K562 (cell line): ENCODE results near the gene TFEB. TPM values are rescaled to one million over a fixed set of nuclear protein-coding genes. Genes with fewer than 3 reads are reported as not detected.

Experiments used
- ATAC-seq: fragments of 200-7000 bp; cut with Tn5 transposase; 3 replicates; pipeline ENCODE4 v1.9.1; 2020; ENCODE audit warnings: moderate library complexity
- BruUV-seq: library from RNA; stranded (reverse); fragments of 400-500 nt; replicated peaks from 2 replicates; lab custom pipeline; 2021; lab: Mats Ljungman, UMichigan
- CTCF ChIA-PET: fragments of 300-600 bp; formaldehyde crosslinking; extraction: SDS; loops from one replicate; lab custom pipeline; 2021; ENCODE audit warnings: low intra/inter-chr PET ratio; lab: Yijun Ruan, JAX
- POLR2A ChIA-PET: fragments of 300-600, 350-650 bp; sonication (Branson Sonifier 250); formaldehyde crosslinking; extraction: SDS; loops from one replicate; lab custom pipeline; 2021; ENCODE audit warnings: antibody characterized with exemption, inconsistent platforms; lab: Yijun Ruan, JAX
- DNase-seq, 4 experiments: peaks; one replicate each; pipeline versions ENCODE4 v3.0.0 to v3.0.0-alpha.2; 2011 to 2018; ENCODE audit warnings: low spot score in 3 of 4, mixed read lengths in 3 of 4; ENCODE audit errors: extremely low read depth in 1 of 4
- FAIRE-seq: peaks from 2 replicates; lab custom pipeline; 2011; peaks lifted over from hg19 to GRCh38; lab: Jason Lieb, UNC
- H2AFZ ChIP-seq: 2 replicates; pipeline ENCODE4 v1.6.0; 2011; ENCODE audit warnings: low read depth, low read length, control low read depth, inconsistent platforms
- H3K27ac ChIP-seq: fragments of 200-600 bp; 3 replicates; pipeline ENCODE4 v1.8.0; 2011; ENCODE audit warnings: low read depth, mild to moderate bottlenecking, control low read depth, inconsistent platforms, low read length, moderate library complexity, mixed read lengths; ENCODE audit errors: extremely low read depth
- H3K27me3 ChIP-seq, 2 experiments: fragments of 300-600 bp in 1 of 2; 2 replicates in 1 of 2; 3 replicates in 1 of 2; pipeline versions ENCODE4 v1.6.0 to v1.8.0; 2011; ENCODE audit warnings: inconsistent platforms in 2 of 2, low read length in 2 of 2, mild to moderate bottlenecking in 1 of 2, mixed read lengths in 1 of 2, moderate library complexity in 1 of 2; ENCODE audit not compliant: control insufficient read depth in 2 of 2, insufficient read depth in 2 of 2
- H3K36me3 ChIP-seq: fragments of 300-600 bp; 3 replicates; pipeline ENCODE4 v1.8.0; 2011; ENCODE audit warnings: mild to moderate bottlenecking, low read length, inconsistent platforms; ENCODE audit not compliant: control insufficient read depth, insufficient read depth
- H3K4me1 ChIP-seq, 2 experiments: fragments of 200-600 bp in 1 of 2; replicated peaks in 1 of 2; 2 replicates in 1 of 2; 3 replicates in 1 of 2; pipeline versions ENCODE4 v1.5.1 to v1.8.0; 2011; ENCODE audit warnings: inconsistent platforms in 2 of 2, low read length in 2 of 2, mild to moderate bottlenecking in 1 of 2, mixed read lengths in 1 of 2, moderate library complexity in 1 of 2; ENCODE audit not compliant: control insufficient read depth in 2 of 2, insufficient read depth in 2 of 2
- H3K4me2 ChIP-seq: 2 replicates; pipeline ENCODE4 v1.6.1; 2011; ENCODE audit warnings: low read length, control low read depth, inconsistent platforms, mixed read lengths; ENCODE audit not compliant: insufficient read depth
- H3K4me3 ChIP-seq: fragments of 200-600 bp; sonication (generic), shearing (Covaris generic); 2 replicates; pipeline ENCODE4 v1.5.1; 2016; ENCODE audit warnings: control low read depth, inconsistent platforms
- H3K79me2 ChIP-seq: fragments of 200-600 bp; 3 replicates; pipeline ENCODE4 v1.8.0; 2011; ENCODE audit warnings: low read length, inconsistent platforms; ENCODE audit not compliant: control insufficient read depth, insufficient read depth
- H3K9ac ChIP-seq, 2 experiments: 2 replicates each; pipeline versions ENCODE4 v1.6.0 to v1.6.1; 2011; ENCODE audit warnings: low read depth in 2 of 2, low read length in 2 of 2, control low read depth in 1 of 2, inconsistent platforms in 1 of 2, mild to moderate bottlenecking in 1 of 2, mixed read lengths in 1 of 2; ENCODE audit not compliant: insufficient read depth in 1 of 2
- H3K9me1 ChIP-seq: one replicate; pipeline ENCODE4 v1.6.0; 2011; ENCODE audit warnings: inconsistent platforms, mild to moderate bottlenecking, low read length, moderate library complexity; ENCODE audit not compliant: control insufficient read depth, insufficient read depth
- H3K9me3 ChIP-seq: replicated peaks from 2 replicates; pipeline ENCODE4 v1.5.1; 2011; ENCODE audit warnings: low read depth, low read length, inconsistent platforms; ENCODE audit not compliant: control insufficient read depth, insufficient read depth
- H4K20me1 ChIP-seq: replicated peaks from 2 replicates; pipeline ENCODE4 v1.6.1; 2011; ENCODE audit warnings: low read length, inconsistent platforms, mixed read lengths; ENCODE audit not compliant: control insufficient read depth, insufficient read depth
- BACH1 ChIP-seq: fragments of 200-800 bp; sonication (Bioruptor generic); IDR thresholded peaks from 2 replicates; pipeline ENCODE4 v1.6.1; 2016; ENCODE audit warnings: missing genetic modification characterization, missing compliant biosample characterization
- CREB3 ChIP-seq: fragments of 450-650 bp; conservative IDR thresholded peaks from 2 replicates; pipeline ENCODE4 v1.6.1; 2016; ENCODE audit warnings: missing genetic modification characterization, low read depth, mild to moderate bottlenecking, missing compliant biosample characterization, moderate library complexity
- MBD2 ChIP-seq: sonication (generic); IDR thresholded peaks from 2 replicates; pipeline ENCODE4 v1.6.1; 2016; ENCODE audit warnings: low read depth, borderline replicate concordance
- WGBS: fragments of 100-300 bp; shearing (Covaris generic); methylation state at CpG from one replicate; pipeline ENCODE4 v1.1.6; 2016; ENCODE audit warnings: low coverage, mixed read lengths; ENCODE audit not compliant: insufficient coverage; ENCODE audit errors: missing lambda C conversion rate; 5-methylcytosine and 5-hydroxymethylcytosine counted together
- in situ Hi-C: fragments of 300-500 bp; cut with MboI; formaldehyde crosslinking; loops from 4 replicates; pipeline ENCODE4 v1.15.0; 2018; ENCODE audit warnings: inconsistent platforms, mixed read lengths
- intact Hi-C: fragments of 100-400 bp; cut with micrococcal nuclease; formaldehyde crosslinking; loops from 2 replicates; pipeline ENCODE4 v1.14.2; 2022
- polyA plus RNA-seq, 8 experiments: library from polyadenylated mRNA; depleted of rRNA in 4 of 8; stranded (reverse) in 5 of 8; unstranded in 3 of 8; fragments of >200 nt; fragmentation: Nextera tagmentation in 2 of 8; fragmentation: Illumina TruSeq in 1 of 8; extraction: Ambion mirVana in 2 of 8; extraction: Trizol in 1 of 8; gene quantifications; 2 replicates each; pipeline versions ENCODE4 v1.2.1 to v1.2.3, GENCODE V29; 2011 to 2014; ENCODE audit warnings: inconsistent platforms in 1 of 8, missing spikeins in 1 of 8
- total RNA-seq, 7 experiments: library from RNA; depleted of rRNA in 6 of 7; stranded (reverse); fragments of >200 nt in 6 of 7; fragmentation: Illumina TruSeq in 2 of 7; extraction: Trizol in 2 of 7; gene quantifications; 2 replicates each; pipeline versions ENCODE4 v1.2.1 to v1.2.3, GENCODE V29; 2011 to 2021; ENCODE audit warnings: low replicate concordance in 1 of 7

TFEB gene
- total and polyA plus RNA-seq, 9 of the 15 experiments (the other 6 are each of a cell fraction or from before 2014, with no cell fraction given), result 0.04 to 4.7 (median 2.0) TPM

GRCh38 chr6:41638002-41638934 is 97.1 kb downstream of the TFEB start, which contains the start of gene MDFI:
MDFI (plus strand) TSS chr6:41638468; CDS start chr6:41638750, 282 bp downstream.
- no peaks in the 10 kb centered on the region for H3K36me3 ChIP-seq
- no peak within 1 kb of the TSS for H2AFZ ChIP-seq
- H3K4me1 ChIP-seq, result peaks cover 0 to 21% of the 10 kb centered on the region in 2 experiments; a peak in 1 of 5 replicates
- ChIA-PET POLR2A (no interaction called here), CTCF (no interaction called here)
- H3K9me3 ChIP-seq, result no peaks in the 10 kb centered on the region
- ATAC-seq, result no peak
- in situ Hi-C loops, result no loop called here
- H3K9me1 ChIP-seq, result no peaks in the 10 kb centered on the region
- H3K27ac ChIP-seq, result no peak within 1 kb of the TSS
- WGBS, result 4% methylated on average over 62 of the region's 86 CpGs
- H3K4me2 ChIP-seq, result no peak within 1 kb of the TSS
- no peak within 1 kb of the TSS for H3K9ac ChIP-seq
- H3K79me2 ChIP-seq, result no peaks in the 10 kb centered on the region
- H3K27me3 ChIP-seq, result peaks cover 62 to 94% of the 10 kb centered on the region in 2 experiments
- no peak for TF ChIP-seq CREB3
- TF ChIP-seq MBD2, result no peak
- no peak for TF ChIP-seq BACH1 (tag)
- intact Hi-C loops, result no loop called here
- no peak for DNase-seq
- no peak for FAIRE-seq
- no peak within 1 kb of the TSS for H3K4me3 ChIP-seq
- no TSS peak for BruUV-seq
- peaks cover 15% of the 10 kb centered on the region for H4K20me1 ChIP-seq
